NB4 (cell line): Measurements from ENCODE around the gene ENPP3.

Experiments
- DNase-seq: peaks from one replicate; pipeline ENCODE4 v3.0.0; 2010; ENCODE audit warnings: low read depth
- H3K4me3 ChIP-seq: one replicate; pipeline ENCODE4 v1.5.1; 2011; ENCODE audit warnings: mild to moderate bottlenecking, low read depth, low read length, moderate library complexity
- MYC ChIP-seq: IDR thresholded peaks from 2 replicates; pipeline ENCODE4 v1.6.1; 2011; ENCODE audit warnings: low read depth, low read length
- POLR2A ChIP-seq: IDR thresholded peaks from 2 replicates; pipeline ENCODE4 v1.6.1; 2011; ENCODE audit warnings: mild to moderate bottlenecking; ENCODE audit not compliant: insufficient read length; ENCODE audit errors: extremely low read depth
- TF ChIP-seq, protein P1 (sequence below): IDR thresholded peaks from 2 replicates; pipeline ENCODE4 v1.6.1; 2011; ENCODE audit warnings: low read depth, low read length
- TF ChIP-seq, protein P2 (sequence below): IDR thresholded peaks from one replicate; pipeline ENCODE4 v1.5.1; 2012; ENCODE audit warnings: low read depth, low read length

The ENPP3 gene

GRCh38 chr6:131755597-131755996 is 118.5 kb downstream of the ENPP3 start:
- DNase-seq: no peak
- no peak for TF ChIP-seq MYC
- TF ChIP-seq, protein P1, sequence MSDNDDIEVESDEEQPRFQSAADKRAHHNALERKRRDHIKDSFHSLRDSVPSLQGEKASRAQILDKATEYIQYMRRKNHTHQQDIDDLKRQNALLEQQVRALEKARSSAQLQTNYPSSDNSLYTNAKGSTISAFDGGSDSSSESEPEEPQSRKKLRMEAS: no peak
- TF ChIP-seq POLR2A: no peak
- TF ChIP-seq, protein P2, sequence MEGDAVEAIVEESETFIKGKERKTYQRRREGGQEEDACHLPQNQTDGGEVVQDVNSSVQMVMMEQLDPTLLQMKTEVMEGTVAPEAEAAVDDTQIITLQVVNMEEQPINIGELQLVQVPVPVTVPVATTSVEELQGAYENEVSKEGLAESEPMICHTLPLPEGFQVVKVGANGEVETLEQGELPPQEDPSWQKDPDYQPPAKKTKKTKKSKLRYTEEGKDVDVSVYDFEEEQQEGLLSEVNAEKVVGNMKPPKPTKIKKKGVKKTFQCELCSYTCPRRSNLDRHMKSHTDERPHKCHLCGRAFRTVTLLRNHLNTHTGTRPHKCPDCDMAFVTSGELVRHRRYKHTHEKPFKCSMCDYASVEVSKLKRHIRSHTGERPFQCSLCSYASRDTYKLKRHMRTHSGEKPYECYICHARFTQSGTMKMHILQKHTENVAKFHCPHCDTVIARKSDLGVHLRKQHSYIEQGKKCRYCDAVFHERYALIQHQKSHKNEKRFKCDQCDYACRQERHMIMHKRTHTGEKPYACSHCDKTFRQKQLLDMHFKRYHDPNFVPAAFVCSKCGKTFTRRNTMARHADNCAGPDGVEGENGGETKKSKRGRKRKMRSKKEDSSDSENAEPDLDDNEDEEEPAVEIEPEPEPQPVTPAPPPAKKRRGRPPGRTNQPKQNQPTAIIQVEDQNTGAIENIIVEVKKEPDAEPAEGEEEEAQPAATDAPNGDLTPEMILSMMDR: no peak
- H3K4me3 ChIP-seq: no peak overlapping the region

DNA sequence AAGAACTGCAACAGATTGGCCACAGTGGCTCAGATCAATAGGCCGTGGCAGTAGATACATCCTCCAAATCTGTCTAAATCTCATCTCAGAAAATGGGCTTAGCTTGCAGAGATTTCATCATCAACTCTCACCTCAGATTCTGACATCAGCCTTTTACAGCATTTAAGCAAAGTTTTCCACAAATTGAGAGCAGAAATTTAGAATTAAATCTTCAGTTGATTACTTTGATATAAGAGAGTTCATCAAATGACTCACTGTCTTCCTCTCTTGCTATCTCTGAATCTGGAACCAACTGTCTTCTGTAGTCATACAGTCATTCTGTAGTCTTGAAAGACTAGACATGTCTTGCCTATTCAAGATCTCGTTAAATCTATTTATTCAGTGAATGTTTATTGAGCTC is 118.9 kb downstream of the ENPP3 start:
- DNase-seq: no peak
- TF ChIP-seq, protein P2: no peak
- TF ChIP-seq MYC (no peak), POLR2A (no peak)
- TF ChIP-seq, protein P1: no peak
- H3K4me3 ChIP-seq: no peak overlapping the region

- no peak for DNase-seq
- TF ChIP-seq POLR2A (no peak), MYC (no peak)
- TF ChIP-seq, protein P1: no peak
- TF ChIP-seq, protein P2: no peak
- no peak overlapping the region for H3K4me3 ChIP-seq
Observed at GRCh38 chr6:131758920-131759319, 121.8 kb downstream of the ENPP3 start.

DNA sequence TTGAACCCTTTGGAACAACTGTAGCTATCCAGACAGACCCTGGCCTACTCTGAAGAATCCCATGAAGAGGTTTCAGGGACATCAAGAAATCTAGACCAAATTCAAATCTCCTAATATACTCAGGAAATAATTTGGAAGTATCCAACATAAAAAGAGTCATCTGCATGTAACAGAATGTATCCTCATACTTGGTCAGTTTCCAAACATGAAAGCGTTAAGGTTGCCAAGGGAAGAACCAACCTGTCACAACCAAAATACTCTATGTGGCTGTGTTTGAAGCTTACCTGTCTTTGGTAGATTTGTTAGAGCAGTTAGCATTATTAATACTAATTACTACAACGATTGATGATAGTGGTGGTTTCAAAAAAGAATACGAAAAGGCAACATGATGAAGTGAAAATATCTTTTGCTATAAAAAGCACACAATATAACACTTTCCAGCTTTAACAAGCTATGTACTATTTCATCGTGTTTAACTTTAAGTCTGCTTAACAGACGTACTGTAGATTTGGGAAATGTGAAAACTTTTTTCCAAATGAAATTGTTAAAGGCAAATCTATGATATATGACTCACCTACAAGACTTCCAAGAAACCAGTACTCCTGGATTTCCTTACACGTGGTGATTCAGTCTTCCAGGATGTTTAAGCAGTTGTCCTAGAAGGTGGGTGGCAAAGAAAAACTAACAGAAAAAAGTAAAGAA is 124.1 kb downstream of the ENPP3 start:
- DNase-seq: no peak
- TF ChIP-seq, protein P2: no peak
- TF ChIP-seq POLR2A (no peak), MYC (no peak)
- TF ChIP-seq, protein P1: no peak
- no peak overlapping the region for H3K4me3 ChIP-seq

DNA sequence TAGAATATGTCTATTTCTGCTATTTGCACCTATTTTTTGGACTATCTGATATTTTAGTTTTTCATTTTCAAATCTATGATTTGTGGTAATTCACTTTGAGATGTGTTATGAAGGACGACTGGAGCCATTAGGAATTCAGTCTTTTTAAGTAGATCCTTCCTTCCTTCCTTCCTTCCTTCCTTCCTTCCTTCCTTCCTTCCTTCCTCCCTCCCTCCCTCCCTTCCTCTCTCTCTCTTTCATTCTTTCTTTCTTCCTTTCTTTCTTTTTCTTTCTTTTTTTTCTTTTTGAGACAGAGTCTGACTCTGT is 124.6 kb downstream of the ENPP3 start:
- TF ChIP-seq POLR2A: no peak
- TF ChIP-seq MYC: no peak
- TF ChIP-seq, protein P2: no peak
- TF ChIP-seq, protein P1: no peak
- no peak for DNase-seq
- no peak overlapping the region for H3K4me3 ChIP-seq
